HG03025 (cell line): ENCODE results near the gene BTBD19.
"Not testable (repeated sequence)": the region's sequence is repeated elsewhere in the genome, so short reads cannot be mapped to it uniquely, and the experiment has no call there.

ENCODE experiments used
- ATAC-seq: cut with Tn5 transposase; IDR thresholded peaks from one replicate; pipeline ENCODE4 v1.9.1; 2021; ENCODE audit warnings: mild to moderate bottlenecking, moderate library complexity; ENCODE audit not compliant: unreplicated experiment, low FRiP score

The BTBD19 gene

GRCh38 chr1:44827197-44828002 is 19.1 kb downstream of the BTBD19 start:
- ATAC-seq, result no peak

- ATAC-seq, result no peak
Measured at GRCh38 chr1:44828003-44828651, 19.8 kb downstream of the BTBD19 start.

- ATAC-seq, result no peak
Measured at GRCh38 chr1:44828841-44829440, 20.6 kb downstream of the BTBD19 start.

- ATAC-seq, result no peak
Measured at GRCh38 chr1:44829506-44830384, 21.4 kb downstream of the BTBD19 start.

GRCh38 chr1:44830900-44831304 is 22.6 kb downstream of the BTBD19 start:
- no peak for ATAC-seq

GRCh38 chr1:44831516-44831915 is 23.2 kb downstream of the BTBD19 start:
- no peak for ATAC-seq

GRCh38 chr1:44832056-44832705 is 23.9 kb downstream of the BTBD19 start:
- no peak for ATAC-seq

GRCh38 chr1:44834328-44834727 is 26.0 kb downstream of the BTBD19 start:
- no peak for ATAC-seq

- ATAC-seq, result no peak
Measured at GRCh38 chr1:44835738-44836675, 27.7 kb downstream of the BTBD19 start.

GRCh38 chr1:44838294-44838693 is 30.0 kb downstream of the BTBD19 start:
- ATAC-seq, result not testable (repeated sequence)

GRCh38 chr1:44839576-44839975 is 31.3 kb downstream of the BTBD19 start:
- no peak for ATAC-seq

- no peak for ATAC-seq
Measured at GRCh38 chr1:44842486-44842861, 34.2 kb downstream of the BTBD19 start.

GRCh38 chr1:44842862-44843655 is 34.7 kb downstream of the BTBD19 start, which contains the start of gene PTCH2:
TSS of gene PTCH2 (minus strand) at chr1:44843253. CDS start at chr1:44842932, 321 bp downstream.
- no peak for ATAC-seq

GRCh38 chr1:44846985-44847384 is 38.7 kb downstream of the BTBD19 start:
- no peak for ATAC-seq

GRCh38 chr1:44847845-44848244 is 39.5 kb downstream of the BTBD19 start:
- no peak for ATAC-seq

GRCh38 chr1:44848456-44849181 is 40.3 kb downstream of the BTBD19 start:
- no peak for ATAC-seq

- no peak for ATAC-seq
Measured at GRCh38 chr1:44849575-44850132, 41.3 kb downstream of the BTBD19 start.
